RPMI7951 (cell line): ENCODE data around the gene GRIP1. TPM values are rescaled to one million over a fixed set of nuclear protein-coding genes. Genes with fewer than 3 reads are reported as not detected.

Source experiments
- DNase-seq: peaks from one replicate; pipeline ENCODE4 v3.0.0-alpha.2; 2012; ENCODE audit warnings: low read depth
- total RNA-seq: library from RNA; depleted of rRNA; stranded (reverse); fragments of >200 nt; shearing (Covaris generic); gene quantifications from 2 replicates; pipeline ENCODE4 v1.2.3, GENCODE V29; 2014; rRNA removed

The GRIP1 gene, protein sequence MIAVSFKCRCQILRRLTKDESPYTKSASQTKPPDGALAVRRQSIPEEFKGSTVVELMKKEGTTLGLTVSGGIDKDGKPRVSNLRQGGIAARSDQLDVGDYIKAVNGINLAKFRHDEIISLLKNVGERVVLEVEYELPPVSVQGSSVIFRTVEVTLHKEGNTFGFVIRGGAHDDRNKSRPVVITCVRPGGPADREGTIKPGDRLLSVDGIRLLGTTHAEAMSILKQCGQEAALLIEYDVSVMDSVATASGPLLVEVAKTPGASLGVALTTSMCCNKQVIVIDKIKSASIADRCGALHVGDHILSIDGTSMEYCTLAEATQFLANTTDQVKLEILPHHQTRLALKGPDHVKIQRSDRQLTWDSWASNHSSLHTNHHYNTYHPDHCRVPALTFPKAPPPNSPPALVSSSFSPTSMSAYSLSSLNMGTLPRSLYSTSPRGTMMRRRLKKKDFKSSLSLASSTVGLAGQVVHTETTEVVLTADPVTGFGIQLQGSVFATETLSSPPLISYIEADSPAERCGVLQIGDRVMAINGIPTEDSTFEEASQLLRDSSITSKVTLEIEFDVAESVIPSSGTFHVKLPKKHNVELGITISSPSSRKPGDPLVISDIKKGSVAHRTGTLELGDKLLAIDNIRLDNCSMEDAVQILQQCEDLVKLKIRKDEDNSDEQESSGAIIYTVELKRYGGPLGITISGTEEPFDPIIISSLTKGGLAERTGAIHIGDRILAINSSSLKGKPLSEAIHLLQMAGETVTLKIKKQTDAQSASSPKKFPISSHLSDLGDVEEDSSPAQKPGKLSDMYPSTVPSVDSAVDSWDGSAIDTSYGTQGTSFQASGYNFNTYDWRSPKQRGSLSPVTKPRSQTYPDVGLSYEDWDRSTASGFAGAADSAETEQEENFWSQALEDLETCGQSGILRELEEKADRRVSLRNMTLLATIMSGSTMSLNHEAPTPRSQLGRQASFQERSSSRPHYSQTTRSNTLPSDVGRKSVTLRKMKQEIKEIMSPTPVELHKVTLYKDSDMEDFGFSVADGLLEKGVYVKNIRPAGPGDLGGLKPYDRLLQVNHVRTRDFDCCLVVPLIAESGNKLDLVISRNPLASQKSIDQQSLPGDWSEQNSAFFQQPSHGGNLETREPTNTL
- 0.59 TPM in 1 of 2 replicates, not detected in the other for total RNA-seq

GRCh38 chr12:66678338-66679275 is at the start of gene GRIP1:
TSS of gene GRIP1 (minus strand) at chr12:66679076. CDS start at chr12:66678904, 172 bp downstream.
- peak; percentile 2 for DNase-seq

- no peak for DNase-seq
Measured at GRCh38 chr12:66726556-66726955, 47.7 kb upstream of the GRIP1 start.

DNA sequence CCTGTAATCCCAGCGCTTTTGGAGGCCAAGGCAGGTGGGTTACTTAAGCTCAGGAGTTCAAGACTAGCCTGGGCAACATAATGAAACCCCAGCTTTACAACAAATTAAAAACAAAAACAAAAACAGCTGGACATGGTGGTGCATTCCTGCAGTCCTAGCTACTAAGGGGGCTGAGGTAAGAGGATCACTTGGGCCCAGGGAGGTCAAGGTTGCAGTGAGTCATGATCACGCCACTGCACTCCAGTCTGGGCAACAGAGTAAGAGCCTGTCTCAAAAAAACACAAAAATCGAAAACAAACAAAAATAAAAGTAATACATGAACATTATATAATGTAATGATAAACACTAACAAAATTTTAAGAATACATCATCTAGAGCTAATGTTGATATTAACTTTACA is 46.2 kb upstream of the GRIP1 start:
- peak; percentile 2 for DNase-seq

DNA sequence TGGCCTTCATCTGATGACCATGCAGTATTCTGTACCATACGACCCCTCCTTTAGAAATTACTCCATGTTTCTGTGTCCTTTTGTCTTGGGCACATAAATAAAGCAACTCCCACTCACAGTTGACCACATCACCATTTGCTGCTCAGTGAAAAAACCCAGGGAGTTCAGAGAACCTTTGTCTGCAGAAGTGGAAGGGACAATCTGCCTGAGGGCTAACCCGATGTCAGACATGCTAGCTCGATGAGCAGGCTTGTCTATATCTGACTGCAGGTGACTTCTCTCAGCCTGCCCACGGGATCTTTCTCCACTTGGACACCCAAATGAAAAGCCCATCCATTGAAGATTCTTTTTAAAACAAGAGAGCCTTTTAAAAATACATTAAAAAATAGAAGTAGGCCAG is 45.7 kb upstream of the GRIP1 start:
- DNase-seq = no peak

DNA sequence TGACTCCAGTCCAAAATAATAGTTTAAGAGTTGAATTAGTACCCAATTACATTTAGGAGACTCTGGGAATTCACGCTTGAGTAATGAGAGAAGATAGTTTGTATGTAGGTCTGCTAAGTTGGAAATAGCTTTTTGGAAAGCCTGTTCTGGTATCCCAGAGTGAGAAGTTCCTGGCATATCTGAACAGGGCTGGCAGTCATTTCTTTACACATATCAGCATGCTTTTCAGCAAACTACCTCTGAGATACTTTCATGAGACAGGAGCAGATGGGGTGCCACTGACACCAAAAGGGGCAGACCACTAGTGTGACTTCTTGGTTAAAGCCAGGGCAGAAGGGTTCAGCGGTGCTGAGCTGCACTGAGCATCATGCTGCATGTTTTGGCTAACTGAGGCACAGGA is 45.1 kb upstream of the GRIP1 start:
- no peak for DNase-seq

- no peak for DNase-seq
Measured at GRCh38 chr12:66719862-66720261, 41.0 kb upstream of the GRIP1 start.

- no peak for DNase-seq
Measured at GRCh38 chr12:66717036-66717673, 38.3 kb upstream of the GRIP1 start.

DNA sequence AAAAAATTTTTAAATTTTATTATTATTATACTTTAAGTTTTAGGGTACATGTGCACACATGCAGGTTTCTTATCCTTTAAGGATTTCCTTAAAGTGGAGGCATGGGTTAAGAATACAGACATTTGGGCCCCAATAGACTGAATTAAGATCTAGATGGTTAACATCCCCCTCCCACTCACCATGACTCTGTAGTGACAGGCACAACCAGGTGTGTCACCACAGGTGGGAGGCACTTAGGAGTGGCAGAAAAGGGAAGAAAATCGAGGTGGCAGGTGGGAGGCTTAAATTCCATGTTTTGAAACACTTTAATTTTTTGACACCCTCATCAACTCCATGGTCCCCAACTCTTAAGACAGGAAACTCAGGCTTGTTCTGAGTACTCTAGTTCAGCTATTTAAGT is 37.6 kb upstream of the GRIP1 start:
- DNase-seq = no peak

GRCh38 chr12:66714709-66715108 is 35.8 kb upstream of the GRIP1 start:
- DNase-seq = no peak

GRCh38 chr12:66713984-66714383 is 35.1 kb upstream of the GRIP1 start:
- no peak for DNase-seq

DNA sequence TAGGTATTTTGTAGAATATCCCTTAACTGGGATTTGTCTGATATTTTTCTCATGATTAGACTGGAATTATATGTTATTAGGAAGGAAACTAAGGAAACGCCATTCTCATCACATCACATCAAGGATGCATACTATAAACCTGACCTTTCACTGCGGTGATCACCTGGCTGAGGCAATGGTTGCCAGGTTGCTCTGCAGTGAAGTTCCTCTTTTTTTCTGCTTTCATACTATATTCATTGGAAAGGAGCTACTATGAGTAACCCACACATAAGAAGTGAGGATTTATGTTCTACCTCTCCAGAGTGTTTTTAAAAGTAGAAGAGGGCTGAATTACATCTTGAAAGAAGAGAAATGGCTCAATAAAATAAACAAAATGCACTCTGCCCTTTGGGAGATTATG is 31.0 kb upstream of the GRIP1 start:
- no peak for DNase-seq

GRCh38 chr12:66709457-66709773 is 30.5 kb upstream of the GRIP1 start:
- DNase-seq = no peak

DNA sequence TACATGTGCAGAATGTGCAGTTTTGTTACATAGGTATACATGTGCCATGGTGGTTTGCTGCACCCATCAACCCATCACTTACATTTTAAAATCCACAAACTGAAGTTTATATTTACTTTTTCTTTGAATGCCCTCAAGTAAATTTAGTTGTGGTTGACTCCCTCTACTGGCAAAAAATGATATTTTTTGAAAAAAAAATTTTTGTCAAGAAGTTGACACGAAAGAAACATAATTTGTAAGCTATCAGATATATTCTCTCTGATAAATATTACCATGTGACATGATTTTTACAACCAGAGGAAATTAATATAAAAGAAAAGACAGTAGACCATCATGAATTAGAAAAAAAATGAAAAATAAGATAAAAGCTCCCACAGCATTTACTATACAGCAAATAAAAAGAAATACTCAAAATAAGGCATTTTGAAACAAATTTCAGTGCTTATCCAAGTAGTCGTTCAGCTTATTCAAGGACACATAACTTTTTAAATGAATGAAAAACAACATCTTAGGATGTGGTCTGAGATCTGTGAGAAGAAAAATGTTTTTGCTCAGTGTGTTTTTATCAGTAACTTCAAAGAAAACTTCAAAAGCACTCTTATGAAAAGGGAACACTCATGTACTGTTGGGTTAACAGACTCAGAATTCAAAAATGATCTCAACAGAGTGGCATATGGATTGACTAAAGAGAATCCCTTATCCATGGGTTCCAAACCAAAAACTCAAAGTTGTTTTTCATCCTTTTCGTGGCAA is 30.0 kb upstream of the GRIP1 start:
- DNase-seq = no peak

DNA sequence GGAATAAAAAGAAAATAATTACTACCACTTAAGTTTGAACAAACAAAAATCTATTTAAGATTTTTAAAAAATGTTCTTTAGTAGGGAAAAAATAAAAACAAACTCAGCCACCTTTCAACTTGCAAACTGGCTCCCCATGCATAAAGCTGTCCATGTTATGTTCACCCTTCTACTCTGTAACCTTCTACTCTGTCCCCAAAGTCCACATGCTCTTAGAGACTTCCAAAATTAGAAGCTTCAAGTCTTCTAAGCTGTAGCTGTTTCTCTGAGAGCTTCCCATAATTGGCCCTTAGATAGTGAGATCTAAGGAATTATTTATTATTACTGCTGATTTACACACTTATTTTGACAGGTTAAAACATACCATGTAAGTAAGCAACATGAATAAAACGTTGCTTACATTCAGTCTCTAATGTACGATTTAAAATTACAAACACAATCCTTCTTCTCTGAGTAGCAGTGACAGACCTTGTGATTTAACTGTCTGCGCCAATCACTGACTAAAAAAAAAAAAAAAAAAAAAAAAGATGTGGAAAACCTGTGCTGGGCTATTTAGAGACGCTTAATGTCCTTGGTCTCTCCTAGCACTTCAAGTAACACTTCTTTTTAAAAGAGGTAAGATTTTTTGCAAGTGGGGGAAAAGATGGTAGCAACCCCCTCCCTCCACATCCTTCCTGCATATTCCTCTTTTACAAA is 28.3 kb upstream of the GRIP1 start:
- no peak for DNase-seq

DNA sequence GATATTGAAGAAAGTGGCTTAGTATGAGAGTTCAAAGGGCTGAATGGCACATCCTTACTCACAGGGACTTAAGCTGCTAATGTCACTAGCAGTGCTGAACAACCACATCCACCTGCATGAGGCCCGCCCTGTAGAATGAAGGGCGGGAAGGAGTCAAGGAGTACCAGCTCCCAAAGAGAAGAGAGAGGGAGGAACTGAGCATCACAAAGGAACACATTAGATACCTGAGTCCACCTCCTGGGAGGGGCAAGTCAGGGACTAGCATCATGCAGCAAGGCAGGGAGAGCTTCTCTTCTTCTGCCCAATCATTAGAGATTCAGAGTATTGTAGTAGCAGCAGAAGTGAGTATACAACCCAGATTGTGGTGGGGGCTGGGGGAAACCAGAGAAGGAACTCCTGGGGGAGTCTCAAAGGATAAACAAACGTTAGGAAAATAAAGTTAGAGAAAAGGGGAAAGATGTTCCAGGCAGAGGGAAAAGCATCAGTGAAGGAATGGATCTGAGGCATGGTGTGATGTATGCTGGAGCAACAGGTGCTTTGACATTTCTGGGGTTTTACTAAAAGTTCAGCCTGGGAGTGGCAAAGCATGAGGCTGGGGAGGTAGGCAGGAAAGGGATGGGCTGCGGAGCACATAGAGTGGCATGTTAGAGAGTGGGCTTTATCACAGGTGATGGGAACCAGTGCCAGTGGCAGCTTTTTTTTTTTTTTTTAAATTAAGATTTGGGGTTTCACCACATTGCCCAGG is 21.0 kb upstream of the GRIP1 start:
- DNase-seq = no peak

GRCh38 chr12:66698558-66698957 is 19.7 kb upstream of the GRIP1 start:
- DNase-seq = no peak

- DNase-seq = no peak
Measured at GRCh38 chr12:66697404-66697803, 18.5 kb upstream of the GRIP1 start.

DNA sequence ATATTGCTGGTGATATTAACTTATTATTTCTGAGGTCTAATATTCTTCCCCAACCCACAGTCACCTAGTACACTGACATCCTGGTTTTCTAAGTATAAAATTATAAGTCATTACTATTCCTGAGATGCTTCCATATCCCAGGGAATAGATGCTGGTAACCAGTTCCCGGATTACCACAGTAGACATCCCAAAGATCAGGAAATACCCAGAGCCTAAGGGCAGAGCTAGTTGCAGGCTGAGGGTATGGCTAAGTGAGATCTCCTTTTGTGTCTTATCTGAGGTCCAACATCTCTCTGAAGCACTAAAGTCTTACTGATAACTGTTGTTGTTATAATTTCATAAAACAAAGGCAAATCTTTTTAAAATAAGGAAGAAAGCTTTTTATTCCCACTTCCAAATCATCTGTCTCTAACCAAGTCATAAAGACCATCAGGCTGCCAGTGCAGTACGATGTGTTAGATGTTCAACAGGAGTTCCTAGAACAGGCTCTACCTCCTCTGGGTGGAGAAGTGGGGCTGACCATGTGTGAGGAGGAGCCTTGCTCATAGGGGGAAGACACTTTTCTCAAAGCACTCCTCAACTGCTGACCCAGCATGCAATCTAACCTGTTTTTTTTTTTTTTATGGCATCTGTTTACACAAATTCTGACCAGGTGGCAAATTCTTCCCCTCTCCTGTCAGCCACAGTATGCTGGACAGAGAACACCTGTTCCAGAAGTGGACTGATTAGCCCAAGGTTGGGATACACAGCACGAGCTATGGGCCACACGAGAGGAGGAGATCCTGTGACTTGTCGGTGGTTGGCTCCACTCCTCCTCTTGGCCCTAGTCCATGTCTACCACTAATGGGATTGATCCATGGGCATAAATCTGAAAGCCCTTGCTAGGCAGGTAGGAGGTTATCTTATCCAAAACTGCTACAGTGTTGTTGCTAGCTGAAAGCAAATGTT is 16.1 kb upstream of the GRIP1 start:
- no peak for DNase-seq
